WERI-Rb-1 (cell line): ENCODE results near the gene RADIL.
A peak's percentile ranks its signal among the peaks of the same experiment; 100 is the strongest.

ENCODE experiments used
- DNase-seq: peaks from one replicate; pipeline ENCODE4 v3.0.0-alpha.2; 2020
- H3K27ac ChIP-seq: fragments of 250-450 bp; sonication (Bioruptor Pico); 2 replicates; pipeline ENCODE4 v1.5.1; 2020; ENCODE audit warnings: mild to moderate bottlenecking, moderate library complexity
- H3K27me3 ChIP-seq: fragments of 250-450 bp; sonication (Bioruptor Pico); 2 replicates; pipeline ENCODE4 v1.5.1; 2021; ENCODE audit warnings: mild to moderate bottlenecking, low read depth, moderate library complexity; ENCODE audit not compliant: insufficient read depth, severe bottlenecking
- H3K36me3 ChIP-seq: fragments of 250-450 bp; sonication (Bioruptor Pico); 2 replicates; pipeline ENCODE4 v1.5.1; 2020; ENCODE audit warnings: mild to moderate bottlenecking, moderate library complexity
- H3K4me3 ChIP-seq: 2 replicates; pipeline ENCODE4 v1.5.1; 2011; ENCODE audit warnings: low read depth, mild to moderate bottlenecking, control low read depth, low read length
- H3K9me3 ChIP-seq: fragments of 250-450 bp; sonication (Bioruptor Pico); 2 replicates; pipeline ENCODE4 v1.5.1; 2021; ENCODE audit warnings: mild to moderate bottlenecking, moderate library complexity; ENCODE audit not compliant: severe bottlenecking
- TF ChIP-seq, protein P1 (sequence below): IDR thresholded peaks from 2 replicates; pipeline ENCODE4 v1.5.1; 2011; ENCODE audit warnings: low read depth, mild to moderate bottlenecking, control low read depth, inconsistent platforms, low read length

The RADIL gene

GRCh38 chr7:4861673-4862072 lies 21.8 kb downstream of the RADIL start, which contains the start of gene PAPOLB:
TSS of gene PAPOLB (minus strand) at chr7:4862030. CDS start at chr7:4861810, 220 bp downstream.
- TF ChIP-seq, protein P1, sequence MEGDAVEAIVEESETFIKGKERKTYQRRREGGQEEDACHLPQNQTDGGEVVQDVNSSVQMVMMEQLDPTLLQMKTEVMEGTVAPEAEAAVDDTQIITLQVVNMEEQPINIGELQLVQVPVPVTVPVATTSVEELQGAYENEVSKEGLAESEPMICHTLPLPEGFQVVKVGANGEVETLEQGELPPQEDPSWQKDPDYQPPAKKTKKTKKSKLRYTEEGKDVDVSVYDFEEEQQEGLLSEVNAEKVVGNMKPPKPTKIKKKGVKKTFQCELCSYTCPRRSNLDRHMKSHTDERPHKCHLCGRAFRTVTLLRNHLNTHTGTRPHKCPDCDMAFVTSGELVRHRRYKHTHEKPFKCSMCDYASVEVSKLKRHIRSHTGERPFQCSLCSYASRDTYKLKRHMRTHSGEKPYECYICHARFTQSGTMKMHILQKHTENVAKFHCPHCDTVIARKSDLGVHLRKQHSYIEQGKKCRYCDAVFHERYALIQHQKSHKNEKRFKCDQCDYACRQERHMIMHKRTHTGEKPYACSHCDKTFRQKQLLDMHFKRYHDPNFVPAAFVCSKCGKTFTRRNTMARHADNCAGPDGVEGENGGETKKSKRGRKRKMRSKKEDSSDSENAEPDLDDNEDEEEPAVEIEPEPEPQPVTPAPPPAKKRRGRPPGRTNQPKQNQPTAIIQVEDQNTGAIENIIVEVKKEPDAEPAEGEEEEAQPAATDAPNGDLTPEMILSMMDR = no peak
- Histone ChIP-seq H3K9me3 (peaks cover 9% of the 10 kb centered on the region), H3K27me3 (no peaks in the 10 kb centered on the region), H3K4me3 (no peak within 1 kb of the TSS), H3K27ac (no peak within 1 kb of the TSS), H3K36me3 (peaks cover 6% of the 10 kb centered on the region)
- no peak for DNase-seq

DNA sequence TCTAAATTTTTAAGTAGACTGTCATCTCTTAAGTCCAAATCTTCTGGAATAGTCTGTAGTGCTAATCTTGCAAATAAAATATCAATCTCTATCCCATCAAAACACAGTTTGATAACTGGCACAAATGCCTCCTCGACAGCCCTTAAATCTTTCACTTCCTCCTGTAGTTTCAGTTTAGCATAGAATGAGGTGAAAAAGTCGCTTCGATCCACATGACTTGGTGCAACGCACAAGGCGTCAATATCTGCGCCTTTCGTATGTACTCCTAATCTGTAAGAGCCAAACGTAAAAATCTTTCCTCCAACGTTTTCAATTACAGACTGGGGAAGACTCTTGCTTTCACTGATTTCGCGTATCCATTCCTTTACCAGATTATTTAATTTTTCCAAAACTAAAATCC lies 22.3 kb downstream of the RADIL start:
- no peaks in the 10 kb centered on the region for H3K27me3 ChIP-seq
- no peak overlapping the region for H3K27ac ChIP-seq
- no peak overlapping the region for H3K4me3 ChIP-seq
- peaks cover 9% of the 10 kb centered on the region for H3K9me3 ChIP-seq
- TF ChIP-seq, protein P1 = no peak
- no peak for DNase-seq
- H3K36me3 ChIP-seq = peaks cover 6% of the 10 kb centered on the region

DNA sequence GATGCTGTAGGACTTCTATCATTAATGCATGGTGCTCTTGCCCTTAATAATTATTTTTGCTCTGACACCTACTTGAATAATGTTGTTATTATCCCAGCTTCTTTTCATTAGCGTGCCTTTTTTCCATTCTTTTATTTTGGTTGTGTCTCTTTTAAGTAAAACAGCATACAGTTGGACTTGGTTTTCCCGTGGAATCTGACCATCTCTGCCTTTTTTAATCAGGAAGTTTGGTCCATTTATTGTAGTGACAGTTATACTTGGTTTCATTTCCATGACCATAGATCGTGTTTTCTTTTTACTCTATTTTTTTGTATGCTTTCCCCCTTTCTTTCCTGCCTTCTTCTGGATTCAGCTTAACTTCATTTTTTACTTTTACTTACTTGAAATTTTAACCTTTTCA lies 26.3 kb downstream of the RADIL start:
- Histone ChIP-seq H3K9me3 (peaks cover 3% of the 10 kb centered on the region), H3K27ac (peak overlapping the region; percentile 77), H3K27me3 (no peaks in the 10 kb centered on the region), H3K4me3 (no peak overlapping the region; the same call in 1 of the 2 replicates), H3K36me3 (no peaks in the 10 kb centered on the region)
- TF ChIP-seq, protein P1 = no peak
- no peak for DNase-seq

- H3K9me3 ChIP-seq = no peaks in the 10 kb centered on the region
- peak; percentile 78 for DNase-seq
- TF ChIP-seq, protein P1 = no peak
- H3K4me3 ChIP-seq = no peak overlapping the region
- peak overlapping the region; percentile 77 for H3K27ac ChIP-seq
- H3K27me3 ChIP-seq = no peaks in the 10 kb centered on the region
- H3K36me3 ChIP-seq = peaks cover 3% of the 10 kb centered on the region
These were observed 27.0 kb downstream of the RADIL start for GRCh38 chr7:4856336-4857057.

GRCh38 chr7:4854916-4855315 lies 28.6 kb downstream of the RADIL start:
- Histone ChIP-seq H3K36me3 (peaks cover 5% of the 10 kb centered on the region), H3K27me3 (no peaks in the 10 kb centered on the region), H3K27ac (no peak overlapping the region), H3K4me3 (no peak overlapping the region), H3K9me3 (peaks cover 2% of the 10 kb centered on the region)
- TF ChIP-seq, protein P1 = no peak
- no peak for DNase-seq
